Measurements from ENCODE around the gene TSSK1B.

- no peak for TF ChIP-seq CTCF (IDR thresholded peaks at IDR 0.05; ENCODE audit: insufficient read depth, low read length, poor library complexity, severe bottlenecking)
- no peak for TF ChIP-seq EZH2phosphoT487 (conservative IDR thresholded peaks at IDR 0.05; ENCODE audit: low read length)
Measured at GRCh38 chr5:113397046-113397445, 37.7 kb downstream of the TSSK1B start.
